GM10248 (cell line): ENCODE measurements around the gene TMEM54.

ENCODE experiments used
- CTCF ChIA-PET: fragments of 300-600 bp; sonication (Branson Sonifier 250); formaldehyde crosslinking; extraction: SDS; loops from one replicate; lab custom pipeline; 2021; ENCODE audit warnings: antibody characterized with exemption; lab: Yijun Ruan, JAX
- POLR2A ChIA-PET: fragments of 350-650 bp; sonication (Branson Sonifier 250); formaldehyde crosslinking; extraction: SDS; loops from one replicate; lab custom pipeline; 2020; ENCODE audit warnings: antibody characterized with exemption; lab: Yijun Ruan, JAX
- DNase-seq: peaks from one replicate; pipeline ENCODE4 v3.0.0; 2012; ENCODE audit errors: extremely low spot score
- TF ChIP-seq, protein P1 (sequence below): IDR thresholded peaks from 2 replicates; pipeline ENCODE4 v1.5.1; 2012; ENCODE audit warnings: mild to moderate bottlenecking, low read depth; ENCODE audit errors: extremely low read depth, missing control alignments, control extremely low read depth

Gene TMEM54

GRCh38 chr1:32903991-32904785 lies 3.0 kb upstream of the TMEM54 start:
- peak; percentile 14 for DNase-seq
- ChIA-PET CTCF (interaction anchor here (1.2 to 1.8 kb wide), 2 partner anchors 10 to 182 kb away, joined by 3 to 4 read pairs; no protein-coding TSS in a partner anchor), POLR2A (no interaction called here)
- TF ChIP-seq, protein P1, sequence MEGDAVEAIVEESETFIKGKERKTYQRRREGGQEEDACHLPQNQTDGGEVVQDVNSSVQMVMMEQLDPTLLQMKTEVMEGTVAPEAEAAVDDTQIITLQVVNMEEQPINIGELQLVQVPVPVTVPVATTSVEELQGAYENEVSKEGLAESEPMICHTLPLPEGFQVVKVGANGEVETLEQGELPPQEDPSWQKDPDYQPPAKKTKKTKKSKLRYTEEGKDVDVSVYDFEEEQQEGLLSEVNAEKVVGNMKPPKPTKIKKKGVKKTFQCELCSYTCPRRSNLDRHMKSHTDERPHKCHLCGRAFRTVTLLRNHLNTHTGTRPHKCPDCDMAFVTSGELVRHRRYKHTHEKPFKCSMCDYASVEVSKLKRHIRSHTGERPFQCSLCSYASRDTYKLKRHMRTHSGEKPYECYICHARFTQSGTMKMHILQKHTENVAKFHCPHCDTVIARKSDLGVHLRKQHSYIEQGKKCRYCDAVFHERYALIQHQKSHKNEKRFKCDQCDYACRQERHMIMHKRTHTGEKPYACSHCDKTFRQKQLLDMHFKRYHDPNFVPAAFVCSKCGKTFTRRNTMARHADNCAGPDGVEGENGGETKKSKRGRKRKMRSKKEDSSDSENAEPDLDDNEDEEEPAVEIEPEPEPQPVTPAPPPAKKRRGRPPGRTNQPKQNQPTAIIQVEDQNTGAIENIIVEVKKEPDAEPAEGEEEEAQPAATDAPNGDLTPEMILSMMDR, result no peak

GRCh38 chr1:32902535-32902920 lies 1.3 kb upstream of the TMEM54 start:
- CTCF ChIA-PET, result no interaction called here

GRCh38 chr1:32901823-32902534 lies 790 bp upstream of the TMEM54 start:
- DNase-seq, result no peak
- CTCF ChIA-PET, result no interaction called here
- TF ChIP-seq, protein P1, result no peak
- POLR2A ChIA-PET, result no interaction called here

More at GRCh38 chr1:32902535-32902920, 1.3 kb upstream of the TMEM54 start:
- no peak for DNase-seq
- TF ChIP-seq, protein P1, result no peak
- POLR2A ChIA-PET, result no interaction called here

- ChIA-PET POLR2A (no interaction called here), CTCF (interaction anchor here (1.0 to 2.5 kb wide), 3 partner anchors 14 to 122 kb away, joined by 3 to 10 read pairs (median 3); partner anchors contain the start of gene HPCA)
- TF ChIP-seq, protein P1, result no peak
- no peak for DNase-seq
These were observed 726 bp downstream of the TMEM54 start for GRCh38 chr1:32900371-32900955.

- ChIA-PET POLR2A (no interaction called here), CTCF (interaction anchor here (1.0 to 2.5 kb wide), 6 partner anchors 13 to 123 kb away, joined by 3 to 10 read pairs (median 3); partner anchors contain the start of gene HPCA)
- TF ChIP-seq, protein P1, result no peak
- no peak for DNase-seq
These were observed 1.4 kb downstream of the TMEM54 start for GRCh38 chr1:32899586-32900296.
